ENCODE measurements around the gene AHRR.

The AHRR gene

GRCh38 chr5:431001-431710 is 109.6 kb downstream of the AHRR start:
- TF ChIP-seq CTCF (IDR thresholded peaks at IDR 0.05; ENCODE audit: low read depth, low read length, missing control alignments) = peak; percentile 88
- in situ Hi-C loops (cut with HindIII; ENCODE audit: low sequenced_read_pairs) = no loop called here
- no peak overlapping the region for H3K4me3 ChIP-seq (ENCODE audit: low read depth, low read length)
- no peak for DNase-seq (ENCODE audit: low read depth)

GRCh38 chr5:431711-432050 is 110.2 kb downstream of the AHRR start:
- no peak overlapping the region for H3K4me3 ChIP-seq (ENCODE audit: low read depth, low read length)
- in situ Hi-C loops (cut with HindIII; ENCODE audit: low sequenced_read_pairs) = no loop called here

GRCh38 chr5:432201-432927 is 110.8 kb downstream of the AHRR start:
- TF ChIP-seq CTCF (IDR thresholded peaks at IDR 0.05; ENCODE audit: low read depth, low read length, missing control alignments) = no peak
- no peak overlapping the region for H3K4me3 ChIP-seq (ENCODE audit: low read depth, low read length)
- no peak for DNase-seq (ENCODE audit: low read depth)
- in situ Hi-C loops (cut with HindIII; ENCODE audit: low sequenced_read_pairs) = no loop called here

More at GRCh38 chr5:431711-432050, 110.2 kb downstream of the AHRR start:
- no peak for DNase-seq (ENCODE audit: low read depth)
- no peak for TF ChIP-seq CTCF (IDR thresholded peaks at IDR 0.05; ENCODE audit: low read depth, low read length, missing control alignments)

DNA sequence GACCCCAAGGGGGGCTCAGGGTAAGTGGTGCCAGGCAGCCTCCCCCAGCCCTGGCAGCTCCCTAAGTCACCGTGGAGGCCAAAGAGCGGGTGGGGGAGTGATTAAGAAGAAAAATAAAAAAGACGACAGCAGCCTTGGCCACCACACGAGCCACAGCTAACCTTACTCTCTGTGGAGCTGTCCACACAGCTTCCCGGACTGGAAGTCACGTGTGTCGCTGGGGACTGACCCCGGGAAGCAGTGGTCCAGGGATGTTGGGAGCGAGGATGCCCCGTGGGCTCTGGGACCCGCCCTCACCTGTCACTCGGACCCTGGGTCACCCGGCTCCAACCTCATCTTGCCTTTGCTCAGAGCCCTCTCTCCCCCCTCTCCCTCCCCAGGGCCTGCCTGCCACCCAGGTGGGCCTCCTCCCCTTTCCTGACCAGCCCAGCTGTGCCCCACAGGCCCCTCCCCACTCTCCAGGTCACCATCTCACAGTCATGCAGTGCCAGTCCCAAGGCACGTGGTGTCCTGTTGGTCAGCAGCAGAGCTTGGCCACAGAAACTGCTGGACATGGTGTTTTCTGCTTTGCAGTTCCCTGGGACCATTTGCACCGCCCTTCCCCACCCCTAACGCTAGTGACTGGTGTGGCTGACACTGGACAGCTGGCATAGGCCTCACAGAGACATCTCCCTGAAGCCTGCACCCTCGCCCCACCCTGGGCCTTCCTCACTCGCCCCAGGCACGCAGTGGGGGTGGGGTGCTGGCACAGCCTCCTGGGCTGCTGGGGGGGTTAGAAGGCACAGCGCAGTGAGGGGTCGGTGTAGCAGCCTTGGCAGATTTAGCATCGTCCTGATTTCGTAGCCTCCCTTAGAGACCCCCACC is 111.6 kb downstream of the AHRR start:
- no peak for TF ChIP-seq CTCF (IDR thresholded peaks at IDR 0.05; ENCODE audit: low read depth, low read length, missing control alignments)
- H3K4me3 ChIP-seq (ENCODE audit: low read depth, low read length) = no peak overlapping the region
- in situ Hi-C loops (cut with HindIII; ENCODE audit: low sequenced_read_pairs) = no loop called here
- no peak for DNase-seq (ENCODE audit: low read depth)

DNA sequence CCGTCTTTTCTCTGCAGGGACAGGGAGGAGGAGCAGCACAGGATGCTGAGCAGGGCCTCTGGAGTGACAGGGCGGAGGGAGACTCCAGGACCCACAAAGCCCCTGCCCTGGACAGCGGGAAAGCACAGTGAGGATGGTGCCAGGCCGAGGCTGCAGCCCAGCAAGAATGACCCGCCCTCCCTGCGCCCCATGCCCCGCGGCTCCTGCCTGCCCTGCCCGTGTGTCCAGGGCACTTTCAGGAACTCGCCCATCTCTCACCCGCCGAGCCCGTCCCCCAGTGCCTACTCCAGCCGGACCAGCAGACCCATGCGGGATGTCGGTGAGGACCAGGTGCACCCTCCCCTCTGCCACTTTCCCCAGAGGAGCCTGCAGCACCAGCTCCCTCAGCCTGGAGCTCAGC is 112.3 kb downstream of the AHRR start:
- DNase-seq (ENCODE audit: low read depth) = no peak
- no peak for TF ChIP-seq CTCF (IDR thresholded peaks at IDR 0.05; ENCODE audit: low read depth, low read length, missing control alignments)
- H3K4me3 ChIP-seq (ENCODE audit: low read depth, low read length) = no peak overlapping the region
- in situ Hi-C loops (cut with HindIII; ENCODE audit: low sequenced_read_pairs) = no loop called here

- H3K4me3 ChIP-seq (ENCODE audit: low read depth, low read length) = no peak overlapping the region
- in situ Hi-C loops (cut with HindIII; ENCODE audit: low sequenced_read_pairs) = no loop called here
- no peak for TF ChIP-seq CTCF (IDR thresholded peaks at IDR 0.05; ENCODE audit: low read depth, low read length, missing control alignments)
- DNase-seq (ENCODE audit: low read depth) = no peak
Observed at GRCh38 chr5:434443-435146, 113.1 kb downstream of the AHRR start.
